Superior temporal gyrus (tissue), 1 donor: ENCODE measurements around the gene HNRNPD.
"Not testable (repeated sequence)": the region's sequence is repeated elsewhere in the genome, so short reads cannot be mapped to it uniquely, and the experiment has no call there.

ENCODE experiments used
- DNase-seq: peaks from one replicate; pipeline ENCODE4 v3.0.0-alpha.2; 2016; ENCODE audit errors: extremely low spot score

The HNRNPD gene

DNA sequence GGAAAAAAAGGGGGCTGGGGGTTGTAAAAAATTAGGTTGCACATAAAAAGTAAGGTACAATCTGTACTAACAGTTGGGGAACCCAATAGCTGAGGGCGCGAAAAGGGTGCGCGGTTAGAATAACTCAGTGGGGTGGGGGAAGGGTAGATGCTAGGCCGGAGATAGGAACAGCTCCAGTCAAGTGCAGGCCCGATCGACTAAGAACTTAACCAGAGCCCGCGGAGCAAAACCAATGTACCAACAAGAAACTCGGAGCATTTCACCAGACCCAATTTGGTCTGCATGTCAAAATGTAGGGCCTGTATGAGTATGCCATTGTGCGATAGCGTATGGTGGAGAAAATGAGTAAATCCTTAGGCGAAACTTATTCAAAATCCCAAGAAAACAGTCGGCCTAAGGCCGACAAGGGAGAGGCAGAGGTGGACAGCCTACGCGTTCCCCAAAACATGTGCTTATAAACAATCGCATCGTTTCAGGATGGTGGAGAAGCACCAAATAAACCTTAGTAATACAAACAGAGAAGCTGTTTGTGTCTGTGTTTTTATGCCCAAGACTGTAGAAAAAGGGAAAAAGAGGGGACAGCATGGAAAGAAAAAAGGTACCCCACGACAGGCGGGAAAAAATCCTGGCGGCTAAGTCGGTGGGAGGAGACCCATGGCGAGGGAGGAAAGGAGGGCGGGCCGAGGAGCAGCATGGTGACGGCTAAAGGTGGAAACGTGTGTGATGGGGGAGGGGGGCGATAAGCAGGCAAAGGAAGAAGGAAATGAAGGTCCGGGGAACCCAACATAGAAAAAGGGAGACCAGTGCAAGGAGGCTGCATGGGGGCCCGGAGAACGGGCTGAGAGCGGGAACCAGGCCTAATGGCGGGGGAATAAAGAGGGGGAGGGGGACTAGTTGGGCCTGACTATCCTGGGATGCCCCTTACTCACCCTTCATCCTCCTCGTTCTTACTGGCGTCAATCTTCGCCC lies 990 bp downstream of the HNRNPD start:
- DNase-seq, result peak; percentile 63

- no peak for DNase-seq
These were observed 2.3 kb downstream of the HNRNPD start for GRCh38 chr4:82371497-82371896.

GRCh38 chr4:82367438-82368097 lies 6.2 kb downstream of the HNRNPD start:
- no peak for DNase-seq

DNA sequence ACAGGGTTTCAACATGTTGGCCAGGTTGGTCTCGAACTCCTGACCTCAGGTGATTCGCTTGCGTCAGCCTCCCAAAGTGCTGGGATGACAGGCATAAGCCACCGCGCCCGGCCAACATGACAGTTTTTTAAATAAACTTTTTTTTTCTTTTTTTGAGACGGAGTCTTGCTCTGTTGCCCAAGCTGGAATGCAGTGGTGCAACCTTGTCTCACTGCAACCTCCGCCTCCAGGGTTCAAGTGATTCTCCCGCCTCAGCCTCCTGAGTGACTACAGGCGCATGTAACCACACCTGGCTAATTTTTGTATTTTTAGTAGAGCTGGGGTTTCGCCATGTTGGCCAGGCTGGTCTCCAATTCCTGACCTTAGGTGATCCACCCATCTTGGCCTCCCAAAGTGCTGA lies 7.4 kb downstream of the HNRNPD start:
- not testable (repeated sequence) for DNase-seq

DNA sequence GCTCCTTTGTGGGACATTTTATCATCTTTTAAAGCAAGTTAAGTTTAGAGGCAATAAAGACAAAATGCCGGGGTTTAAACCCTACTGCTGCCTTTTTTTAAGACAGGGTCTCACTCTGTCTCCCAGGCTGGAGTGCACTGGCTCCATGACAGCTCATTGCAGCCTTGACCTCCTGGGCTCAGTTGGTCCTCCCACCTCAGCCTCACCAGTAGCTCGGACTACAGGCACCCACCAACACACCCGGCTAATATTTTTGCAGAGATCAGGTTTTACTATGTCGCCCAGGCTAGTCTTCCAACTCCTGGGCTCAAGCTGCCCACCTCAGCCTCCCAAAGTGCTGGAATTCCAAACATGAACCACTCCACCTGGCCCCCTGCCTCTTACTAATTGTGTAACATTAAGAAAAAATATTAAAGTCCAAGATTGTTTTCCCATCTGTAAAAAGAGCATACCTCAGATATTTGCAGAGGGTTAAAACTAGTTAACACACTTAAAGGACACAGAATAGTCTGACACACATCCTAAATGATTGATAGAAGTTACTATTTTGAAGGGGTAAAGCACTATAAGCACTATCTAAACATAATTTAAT lies 9.8 kb downstream of the HNRNPD start:
- no peak for DNase-seq

DNA sequence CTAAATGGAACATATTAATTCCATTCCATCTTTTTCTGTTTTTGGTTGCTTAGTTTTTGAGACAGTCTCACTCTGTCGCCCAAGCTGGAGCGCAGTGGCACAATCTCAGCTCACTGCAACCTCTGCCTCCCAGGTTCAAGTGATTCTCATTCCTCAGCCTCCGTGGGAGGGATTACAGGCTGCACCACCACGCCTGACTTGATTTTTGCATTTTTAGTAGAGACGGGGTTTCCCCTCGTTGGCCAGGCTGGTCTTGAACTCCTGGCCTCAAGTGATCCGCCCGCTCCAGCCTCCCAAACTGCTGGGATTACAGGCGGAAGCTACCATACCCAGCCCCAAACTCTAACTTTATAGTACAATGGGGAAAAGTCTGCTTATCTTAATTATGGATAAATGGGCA lies 11.2 kb downstream of the HNRNPD start:
- no peak for DNase-seq

- DNase-seq, result peak; percentile 77
These were observed 13.3 kb downstream of the HNRNPD start for GRCh38 chr4:82360298-82361177.

DNA sequence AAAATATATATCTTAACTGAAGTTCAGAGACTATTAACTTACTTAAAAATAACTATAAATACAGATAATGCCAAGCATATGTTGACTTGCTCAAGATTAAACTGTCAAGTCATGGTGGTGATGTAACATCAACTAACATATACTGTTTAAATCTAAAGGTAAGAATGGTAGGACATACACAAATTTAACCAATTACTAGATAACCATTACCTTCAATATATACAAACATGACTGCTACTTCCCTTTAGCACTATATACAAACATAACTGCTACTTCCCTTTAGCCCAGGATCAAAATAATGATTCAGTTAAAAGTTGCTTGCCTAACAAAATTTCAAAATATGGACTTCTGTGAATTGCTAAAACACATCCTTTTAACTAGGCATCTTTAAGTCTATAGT lies 14.9 kb downstream of the HNRNPD start:
- no peak for DNase-seq

DNA sequence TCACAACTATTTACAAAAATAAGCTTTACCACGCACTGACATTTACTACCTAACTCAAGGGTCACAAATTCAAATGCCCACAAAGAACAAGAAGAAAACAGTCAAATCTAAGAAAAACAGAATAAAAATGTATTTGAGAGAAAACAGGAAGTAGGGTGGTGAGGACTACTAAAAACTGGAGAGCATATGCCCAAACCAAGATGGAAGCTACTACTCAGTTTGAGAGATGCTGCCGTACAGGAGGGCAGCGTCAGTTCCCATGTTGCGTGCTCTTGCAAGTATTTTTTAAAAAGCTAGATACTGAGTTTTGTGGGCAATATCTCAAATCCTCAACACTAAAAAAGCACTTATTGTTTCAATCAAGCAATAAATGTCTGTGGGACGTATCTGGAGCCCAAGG lies 16.2 kb downstream of the HNRNPD start:
- no peak for DNase-seq

GRCh38 chr4:82354788-82355187 lies 19.0 kb downstream of the HNRNPD start:
- DNase-seq, result no peak

DNA sequence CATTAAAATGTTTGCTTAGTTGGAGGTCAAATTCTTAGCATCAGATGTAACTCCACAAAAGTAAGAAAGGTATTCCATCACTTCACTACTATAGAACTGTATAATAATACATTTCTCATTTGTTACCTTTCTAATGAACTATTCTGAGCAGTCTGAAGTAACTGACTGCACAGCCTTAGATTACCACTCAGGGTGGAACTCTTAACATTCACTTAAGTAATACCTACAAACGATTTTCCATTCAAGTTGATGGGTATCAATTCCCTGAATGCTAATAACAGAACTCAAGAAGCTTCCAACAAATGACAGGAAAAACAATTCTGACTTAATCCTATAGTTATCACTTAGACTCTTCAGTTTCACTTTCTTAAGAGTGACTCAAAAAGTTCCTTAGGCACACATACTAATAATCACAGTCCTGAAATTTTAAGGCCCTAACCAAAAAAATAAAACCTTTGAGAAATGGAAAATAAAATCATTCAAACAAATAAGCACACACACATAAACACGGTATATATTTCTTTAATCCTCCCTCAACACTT lies 20.9 kb downstream of the HNRNPD start:
- no peak for DNase-seq

DNA sequence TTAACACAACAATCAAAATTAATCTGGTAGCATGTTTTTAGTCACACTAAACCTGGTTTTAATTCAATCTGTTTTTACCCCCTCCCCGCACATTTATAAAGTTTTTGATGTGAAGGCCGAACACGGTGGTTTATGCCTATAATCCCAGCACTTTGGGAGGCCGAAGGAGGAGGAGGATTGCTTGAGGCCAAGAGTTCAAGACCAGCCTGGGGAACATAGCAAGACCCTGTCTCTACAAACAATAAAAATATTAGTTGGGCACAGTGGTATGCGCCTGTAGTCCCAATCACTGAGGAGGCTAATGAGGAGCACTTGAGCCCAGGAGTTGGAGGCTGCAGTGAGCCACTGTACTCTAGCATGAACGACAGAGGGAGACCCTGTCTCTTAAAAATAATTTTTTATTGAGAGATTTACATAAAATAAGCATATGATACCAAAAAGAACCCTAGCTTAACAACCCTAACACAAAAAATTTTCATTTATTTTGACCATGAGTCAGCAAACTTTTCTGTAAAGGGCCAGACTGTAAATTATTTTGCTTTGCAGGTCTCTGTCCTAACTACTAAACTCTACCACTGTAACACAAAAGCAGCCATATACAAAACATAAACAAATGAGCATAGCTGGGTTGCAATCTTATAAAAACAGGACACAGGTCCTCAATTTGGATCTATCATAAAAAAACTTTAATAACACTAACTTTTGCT lies 21.5 kb downstream of the HNRNPD start:
- no peak for DNase-seq

DNA sequence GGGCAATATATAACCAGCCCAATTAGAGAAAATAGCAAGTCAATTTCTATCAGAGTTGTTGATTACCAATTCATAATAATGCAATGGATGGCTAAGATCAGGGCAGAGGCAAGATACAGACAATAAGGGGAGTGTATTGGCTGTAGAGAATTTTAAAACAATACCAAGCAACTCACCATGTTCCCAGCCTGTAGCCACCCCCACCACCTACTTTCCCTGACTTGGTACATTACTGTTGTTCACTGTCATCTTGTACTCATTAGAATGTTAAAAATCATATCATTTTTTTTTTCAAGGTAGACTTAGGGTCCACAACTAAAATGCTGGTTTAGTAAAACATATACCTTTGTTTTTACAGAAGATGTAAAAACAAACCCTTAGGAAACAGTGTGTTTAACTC lies 27.7 kb downstream of the HNRNPD start:
- DNase-seq, result no peak

- DNase-seq, result no peak
These were observed 38.7 kb downstream of the HNRNPD start for GRCh38 chr4:82335043-82335442.

GRCh38 chr4:82333641-82334040 lies 40.1 kb downstream of the HNRNPD start:
- not testable (repeated sequence) for DNase-seq

- no peak for DNase-seq
These were observed 42.0 kb downstream of the HNRNPD start for GRCh38 chr4:82331814-82332213.

DNA sequence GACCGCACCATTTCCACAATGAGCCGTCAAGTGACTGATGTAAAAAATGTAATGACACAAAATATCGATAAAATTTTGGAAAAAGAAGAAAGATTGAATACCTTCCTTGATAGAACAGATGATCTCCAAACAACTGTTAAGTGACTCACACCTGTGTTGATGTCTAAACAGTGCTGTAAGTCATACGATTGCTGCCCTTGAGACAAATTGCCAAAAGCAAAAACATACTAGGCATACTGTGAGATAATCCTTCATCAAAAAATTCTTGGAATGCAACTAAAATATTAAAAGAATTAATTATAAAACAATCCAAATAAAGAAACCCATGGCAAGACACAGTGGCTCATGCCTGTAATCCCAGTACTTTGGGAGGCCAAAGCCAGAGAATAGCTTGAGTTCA lies 53.4 kb downstream of the HNRNPD start:
- no peak for DNase-seq

- DNase-seq, result not testable (repeated sequence)
These were observed 70.7 kb downstream of the HNRNPD start for GRCh38 chr4:82303063-82303462.
